ENCODE results near the gene FAM193B. TPM values are rescaled to one million over a fixed set of nuclear protein-coding genes. Genes with fewer than 3 reads are reported as not detected.

FAM193B gene
- total RNA-seq, 2 experiments from 2014 or later: 71.4 to 76.7 TPM

DNA sequence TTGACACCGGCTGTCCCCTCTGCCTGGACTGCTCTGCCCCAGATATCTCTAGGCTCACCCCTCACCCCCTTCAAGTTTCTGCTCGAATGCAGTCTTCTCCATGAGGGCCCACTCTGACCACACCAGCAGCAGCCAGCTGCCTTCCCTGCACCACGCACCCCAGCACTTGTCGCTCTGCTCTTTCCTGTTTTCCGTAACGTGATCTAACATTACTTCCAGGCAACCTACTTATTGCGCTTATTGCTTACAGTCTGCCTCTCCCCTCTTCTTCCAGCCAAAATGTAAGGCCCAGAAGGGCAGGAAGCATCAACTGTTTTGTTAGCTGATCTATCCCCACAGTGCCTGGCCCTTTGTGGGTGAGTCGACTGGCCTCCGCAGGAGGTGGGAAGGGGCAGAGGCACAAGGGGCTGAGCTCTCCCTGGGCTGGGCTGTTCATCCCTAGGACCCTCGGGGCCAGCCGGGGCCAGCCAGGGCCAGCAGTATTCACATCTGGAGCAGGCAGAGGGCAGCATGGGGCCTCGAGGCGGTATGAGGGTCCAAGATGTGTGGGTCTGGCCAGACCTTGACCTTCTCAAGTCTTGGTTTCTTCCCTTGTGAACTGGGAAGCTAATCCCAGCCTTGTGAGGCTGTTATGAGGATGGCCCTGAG, 69.3 kb downstream of the FAM193B start:
- Mint-ChIP-seq H3K4me3 (no peak overlapping the region), H3K27ac (no peak overlapping the region), H3K36me3 (ENCODE audit: low read depth) (peaks cover 20% of the 10 kb centered on the region), H3K4me1 (ENCODE audit: low read depth) (peaks cover 1% of the 10 kb centered on the region), H3K9me3 (no peaks in the 10 kb centered on the region), H3K27me3 (no peaks in the 10 kb centered on the region)
- no peak for DNase-seq
- TF ChIP-seq, protein P1, sequence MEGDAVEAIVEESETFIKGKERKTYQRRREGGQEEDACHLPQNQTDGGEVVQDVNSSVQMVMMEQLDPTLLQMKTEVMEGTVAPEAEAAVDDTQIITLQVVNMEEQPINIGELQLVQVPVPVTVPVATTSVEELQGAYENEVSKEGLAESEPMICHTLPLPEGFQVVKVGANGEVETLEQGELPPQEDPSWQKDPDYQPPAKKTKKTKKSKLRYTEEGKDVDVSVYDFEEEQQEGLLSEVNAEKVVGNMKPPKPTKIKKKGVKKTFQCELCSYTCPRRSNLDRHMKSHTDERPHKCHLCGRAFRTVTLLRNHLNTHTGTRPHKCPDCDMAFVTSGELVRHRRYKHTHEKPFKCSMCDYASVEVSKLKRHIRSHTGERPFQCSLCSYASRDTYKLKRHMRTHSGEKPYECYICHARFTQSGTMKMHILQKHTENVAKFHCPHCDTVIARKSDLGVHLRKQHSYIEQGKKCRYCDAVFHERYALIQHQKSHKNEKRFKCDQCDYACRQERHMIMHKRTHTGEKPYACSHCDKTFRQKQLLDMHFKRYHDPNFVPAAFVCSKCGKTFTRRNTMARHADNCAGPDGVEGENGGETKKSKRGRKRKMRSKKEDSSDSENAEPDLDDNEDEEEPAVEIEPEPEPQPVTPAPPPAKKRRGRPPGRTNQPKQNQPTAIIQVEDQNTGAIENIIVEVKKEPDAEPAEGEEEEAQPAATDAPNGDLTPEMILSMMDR (IDR thresholded peaks at IDR 0.05): no peak
- no peak for ATAC-seq
- intact Hi-C loops (cut with micrococcal nuclease): no loop called here
- ChIA-PET CTCF (interaction anchor here (1.3 to 1.8 kb wide), 2 partner anchors 12 to 28 kb away, joined by 3 to 4 read pairs; partner anchors contain the start of gene PDLIM7), POLR2A (interaction anchor here (1.3 to 22.8 kb wide), 4 partner anchors 10 to 31 kb away, joined by 3 to 294 read pairs (median 6); partner anchors contain the start of genes PDLIM7 and PRR7)

DNA sequence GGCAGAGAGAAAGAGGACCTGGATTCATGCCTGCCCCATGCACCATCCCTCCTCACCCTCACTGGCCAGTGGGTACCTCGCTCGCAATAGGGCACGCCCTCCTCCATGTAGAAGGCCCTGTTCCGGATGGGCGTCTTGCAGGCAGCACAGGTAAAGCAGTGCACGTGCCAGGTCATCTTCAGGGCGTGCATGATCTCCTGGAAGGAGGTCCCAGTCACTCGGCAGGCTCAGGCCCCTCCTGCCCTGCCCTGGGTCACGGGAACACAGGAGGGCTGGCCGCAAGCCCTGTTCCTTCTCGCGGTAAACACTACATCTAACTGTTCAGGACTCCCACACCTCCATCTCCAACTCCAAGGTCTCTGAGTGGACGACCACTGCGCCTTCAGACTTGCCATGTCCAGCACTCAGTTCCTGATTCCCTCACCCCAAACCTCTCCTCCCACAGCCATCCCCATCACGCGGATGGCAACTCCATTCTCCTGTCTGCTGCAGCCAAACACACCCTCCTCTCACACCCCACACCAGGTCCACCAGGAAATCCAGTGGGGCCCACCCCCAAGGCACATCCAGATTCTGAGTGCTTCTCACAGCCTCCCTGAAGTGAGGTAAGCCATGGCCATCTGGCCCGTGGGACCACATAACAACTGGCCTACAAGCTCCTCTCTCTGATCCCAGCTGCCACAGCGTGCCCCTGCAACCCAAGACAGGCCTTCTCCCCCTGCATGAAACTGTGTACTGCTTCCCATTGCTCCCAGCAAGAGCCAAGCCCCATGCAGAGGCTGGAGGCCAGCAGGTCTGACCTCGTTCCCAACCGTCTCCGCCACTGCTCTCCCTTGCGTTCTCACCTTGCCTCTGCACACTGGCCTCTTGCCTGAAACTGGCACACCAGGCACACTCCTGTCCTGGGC, 70.1 kb downstream of the FAM193B start:
- no peak for ATAC-seq
- Mint-ChIP-seq H3K27me3 (no peaks in the 10 kb centered on the region), H3K4me1 (ENCODE audit: low read depth) (peaks cover 9% of the 10 kb centered on the region), H3K9me3 (no peaks in the 10 kb centered on the region), H3K27ac (no peak overlapping the region), H3K4me3 (no peak overlapping the region), H3K36me3 (ENCODE audit: low read depth) (peaks cover 18% of the 10 kb centered on the region)
- ChIA-PET POLR2A (interaction anchor here (1.0 to 22.8 kb wide), 5 partner anchors 10 to 57 kb away, joined by 3 to 294 read pairs (median 7); partner anchors contain the start of genes PDLIM7 and PRR7), CTCF (interaction anchor here (1.3 to 1.8 kb wide), 2 partner anchors 13 to 27 kb away, joined by 3 to 4 read pairs; partner anchors contain the start of gene PDLIM7)
- no peak for DNase-seq
- TF ChIP-seq, protein P1 (IDR thresholded peaks at IDR 0.05): no peak
- intact Hi-C loops (cut with micrococcal nuclease): no loop called here

DNA sequence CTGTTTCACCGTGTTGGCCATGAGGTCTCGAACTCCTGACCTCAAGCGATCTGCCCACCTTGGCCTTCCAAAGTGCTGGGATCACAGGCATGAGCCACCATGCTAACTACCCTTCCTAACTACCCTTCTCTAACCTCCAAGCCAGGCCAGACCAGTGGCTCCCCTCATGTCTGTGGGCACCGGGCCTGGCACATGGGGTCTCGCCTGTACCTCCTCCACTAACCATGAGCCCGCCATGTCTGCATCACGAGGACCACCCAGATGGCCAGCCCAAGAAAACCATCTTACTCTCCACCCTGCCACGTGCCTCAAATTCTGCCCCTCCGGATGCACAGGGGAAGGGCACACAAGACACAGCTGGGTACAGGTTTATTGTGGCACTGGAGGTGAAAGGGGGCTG, 71.3 kb downstream of the FAM193B start:
- POLR2A ChIA-PET: interaction anchor here (1.0 to 22.8 kb wide), 4 partner anchors 9 to 56 kb away, joined by 3 to 294 read pairs (median 67); partner anchors contain the start of genes PDLIM7 and PRR7
- Mint-ChIP-seq H3K9me3 (no peaks in the 10 kb centered on the region), H3K4me1 (ENCODE audit: low read depth) (peaks cover 20% of the 10 kb centered on the region), H3K27me3 (no peaks in the 10 kb centered on the region), H3K36me3 (ENCODE audit: low read depth) (peaks cover 19% of the 10 kb centered on the region), H3K27ac (no peak overlapping the region), H3K4me3 (no peak overlapping the region)
- ATAC-seq: no peak
- intact Hi-C loops (cut with micrococcal nuclease): no loop called here
- TF ChIP-seq, protein P1 (IDR thresholded peaks at IDR 0.05): no peak
- DNase-seq: no peak
- CTCF ChIA-PET: interaction anchor here (2.0 kb wide), 1 partner anchor 18 kb away, joined by 7 read pairs; no protein-coding TSS in a partner anchor

DNA sequence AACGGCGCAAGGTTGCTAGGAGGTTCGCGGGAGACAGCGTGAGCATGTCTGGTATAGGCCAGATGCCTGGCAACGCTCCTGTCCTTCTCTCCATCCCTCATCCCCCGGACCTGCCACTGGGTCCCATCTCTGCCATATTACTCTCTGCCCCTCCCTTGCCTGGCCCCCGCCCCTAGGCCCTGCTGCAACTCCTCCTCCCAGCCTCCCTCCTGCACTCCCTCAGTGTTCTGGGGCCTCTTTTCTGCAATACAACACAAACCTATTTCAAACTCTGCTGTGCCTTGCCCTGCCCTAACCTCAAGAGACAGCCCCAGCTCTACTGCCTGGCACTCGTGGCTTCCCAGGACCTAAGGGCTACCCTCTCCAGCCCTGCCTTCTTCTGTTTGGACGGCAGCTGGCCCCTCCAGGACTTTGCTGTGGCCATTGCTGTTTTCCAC, 72.0 kb downstream of the FAM193B start:
- no peak for DNase-seq
- intact Hi-C loops (cut with micrococcal nuclease): no loop called here
- peaks cover 16% of the 10 kb centered on the region for H3K36me3 Mint-ChIP-seq (ENCODE audit: low read depth)
- no peak overlapping the region for H3K27ac Mint-ChIP-seq
- no peaks in the 10 kb centered on the region for H3K27me3 Mint-ChIP-seq
- ATAC-seq: no peak
- TF ChIP-seq, protein P1 (IDR thresholded peaks at IDR 0.05): no peak
- ChIA-PET POLR2A (interaction anchor here (0.9 to 22.8 kb wide), 4 partner anchors 8 to 28 kb away, joined by 3 to 294 read pairs (median 67); partner anchors contain the start of genes PDLIM7 and PRR7), CTCF (interaction anchor here (1.4 to 2.0 kb wide), 2 partner anchors 10 to 19 kb away, joined by 3 to 7 read pairs; no protein-coding TSS in a partner anchor)
- peaks cover 26% of the 10 kb centered on the region for H3K4me1 Mint-ChIP-seq (ENCODE audit: low read depth)
- no peaks in the 10 kb centered on the region for H3K9me3 Mint-ChIP-seq
- H3K4me3 Mint-ChIP-seq: no peak overlapping the region
